ENCODE data around the gene ROPN1B. TPM values are rescaled to one million over a fixed set of nuclear protein-coding genes. Genes with fewer than 3 reads are reported as not detected.

ROPN1B gene
- total RNA-seq, 2 donors from 2014 or later = 2.2 to 27.8 TPM

GRCh38 chr3:126024049-126024854, 55.3 kb downstream of the ROPN1B start:
- Histone ChIP-seq H3K27ac (no peak overlapping the region), H3K36me3 (peaks cover 0 to 7% of the 10 kb centered on the region in 2 donors), H3K9me3 (no peaks in the 10 kb centered on the region), H3K4me1 (replicated peaks) (no peaks in the 10 kb centered on the region), H3K27me3 (replicated peaks; ENCODE audit: insufficient read depth) (no peaks in the 10 kb centered on the region), H3K4me3 (no peak overlapping the region)
- no peak for TF ChIP-seq POLR2AphosphoS5 (IDR thresholded peaks at IDR 0.05)
- no peak for TF ChIP-seq CTCF (IDR thresholded peaks at IDR 0.05)
- TF ChIP-seq POLR2A (IDR thresholded peaks at IDR 0.05) = no peak
- intact Hi-C loops (cut with DNase I) = no loop called here
- DNase-seq (ENCODE audit: low spot score) = no peak
- 94% methylated on average over 9 of the region's 9 CpGs for WGBS

GRCh38 chr3:126025116-126025729, 56.2 kb downstream of the ROPN1B start:
- intact Hi-C loops (cut with DNase I) = no loop called here

GRCh38 chr3:126025862-126026261, 56.9 kb downstream of the ROPN1B start:
- Histone ChIP-seq H3K9me3 (no peaks in the 10 kb centered on the region), H3K27ac (no peak overlapping the region), H3K36me3 (peaks cover 0 to 7% of the 10 kb centered on the region in 2 donors), H3K4me1 (replicated peaks) (no peaks in the 10 kb centered on the region), H3K27me3 (replicated peaks; ENCODE audit: insufficient read depth) (no peaks in the 10 kb centered on the region), H3K4me3 (no peak overlapping the region)
- no peak for DNase-seq (ENCODE audit: low spot score)
- intact Hi-C loops (cut with DNase I) = no loop called here
- TF ChIP-seq CTCF (IDR thresholded peaks at IDR 0.05) (no peak), POLR2A (IDR thresholded peaks at IDR 0.05) (no peak), POLR2AphosphoS5 (IDR thresholded peaks at IDR 0.05) (no peak)
- 92% methylated on average over 4 of the region's 4 CpGs for WGBS

More at GRCh38 chr3:126025116-126025729, 56.2 kb downstream of the ROPN1B start:
- Histone ChIP-seq H3K4me1 (replicated peaks) (no peaks in the 10 kb centered on the region), H3K4me3 (no peak overlapping the region), H3K27me3 (replicated peaks; ENCODE audit: insufficient read depth) (no peaks in the 10 kb centered on the region), H3K27ac (no peak overlapping the region), H3K9me3 (no peaks in the 10 kb centered on the region), H3K36me3 (peaks cover 0 to 7% of the 10 kb centered on the region in 2 donors)
- WGBS = 93% methylated on average over 14 of the region's 14 CpGs
- DNase-seq (ENCODE audit: low spot score) = no peak
- TF ChIP-seq POLR2AphosphoS5 (IDR thresholded peaks at IDR 0.05) (no peak), POLR2A (IDR thresholded peaks at IDR 0.05) (no peak), CTCF (IDR thresholded peaks at IDR 0.05) (no peak)

GRCh38 chr3:126026277-126026751, 57.3 kb downstream of the ROPN1B start:
- H3K4me3 ChIP-seq = no peak overlapping the region
- H3K9me3 ChIP-seq = no peaks in the 10 kb centered on the region
- H3K36me3 ChIP-seq = peaks cover 0 to 7% of the 10 kb centered on the region in 2 donors
- no peak for DNase-seq (ENCODE audit: low spot score)
- intact Hi-C loops (cut with DNase I) = no loop called here
- no peak overlapping the region for H3K27ac ChIP-seq
- no peaks in the 10 kb centered on the region for H3K27me3 ChIP-seq (replicated peaks; ENCODE audit: insufficient read depth)
- TF ChIP-seq POLR2AphosphoS5 (IDR thresholded peaks at IDR 0.05) (no peak), POLR2A (IDR thresholded peaks at IDR 0.05) (no peak), CTCF (IDR thresholded peaks at IDR 0.05) (no peak)
- 88% methylated on average over 11 of the region's 11 CpGs for WGBS
- no peaks in the 10 kb centered on the region for H3K4me1 ChIP-seq (replicated peaks)

Measured in prostate gland (tissue), 2 donors.